ENCODE measurements around the gene SPINT3.

- TF ChIP-seq CTCF (IDR thresholded peaks at IDR 0.05; ENCODE audit: borderline replicate concordance, extremely low read depth, low read length, poor library complexity, severe bottlenecking) = no peak
- no peak for TF ChIP-seq EZH2 (IDR thresholded peaks at IDR 0.05; ENCODE audit: borderline replicate concordance, low read depth, low read length, severe bottlenecking)
These were observed 48.2 kb downstream of the SPINT3 start for GRCh38 chr20:45467172-45467571.

Data from DND-41 (cell line).